Stimulated activated CD4-positive, alpha-beta T cell treated with anti-CD3 and anti-CD28 coated beads, Interleukin-4, amount 100 ng/mL, for 1 hour (primary cell): ENCODE data around the gene C3orf33.

Experiments
- DNase-seq: peaks from one replicate; pipeline ENCODE4 v3.0.0-alpha.2; 2020

C3orf33 gene

DNA sequence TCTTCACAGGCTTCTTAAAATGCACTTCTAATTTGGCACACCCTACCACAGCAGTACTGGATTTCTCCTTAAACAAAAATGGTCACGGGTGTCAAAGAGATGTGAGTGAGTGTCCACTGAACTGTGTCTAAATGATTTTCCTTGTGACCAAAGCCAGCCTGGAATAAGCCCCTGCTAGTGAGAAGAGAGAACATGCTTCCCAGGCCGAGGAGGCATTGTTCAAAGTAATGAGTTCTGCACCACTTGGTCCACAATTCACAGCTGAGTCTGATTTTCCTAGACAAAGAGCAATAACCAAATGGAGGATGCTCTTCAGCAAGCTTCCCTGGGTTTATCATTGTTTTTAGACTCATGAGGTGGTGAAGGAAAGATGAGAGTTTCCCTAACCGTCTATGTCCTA is 65.0 kb downstream of the C3orf33 start:
- no peak for DNase-seq

DNA sequence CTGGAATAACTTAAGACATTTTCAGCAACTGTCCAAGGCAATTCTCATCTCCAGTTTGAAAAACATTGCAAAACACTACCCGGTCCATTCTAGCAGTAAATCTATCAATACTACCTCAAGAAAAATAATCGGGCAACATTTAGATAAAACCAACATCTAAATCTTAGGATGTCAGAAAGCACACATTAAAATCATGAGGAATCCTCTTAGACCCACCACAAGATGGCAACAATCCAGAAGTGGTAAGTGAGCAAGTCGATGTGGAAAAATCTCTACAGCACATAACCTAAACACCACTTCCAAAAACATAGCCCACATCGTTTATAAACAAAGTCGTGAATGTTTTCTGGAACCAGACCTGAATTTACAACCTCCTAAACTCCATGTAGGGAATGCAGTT is 66.9 kb downstream of the C3orf33 start:
- DNase-seq, result no peak

DNA sequence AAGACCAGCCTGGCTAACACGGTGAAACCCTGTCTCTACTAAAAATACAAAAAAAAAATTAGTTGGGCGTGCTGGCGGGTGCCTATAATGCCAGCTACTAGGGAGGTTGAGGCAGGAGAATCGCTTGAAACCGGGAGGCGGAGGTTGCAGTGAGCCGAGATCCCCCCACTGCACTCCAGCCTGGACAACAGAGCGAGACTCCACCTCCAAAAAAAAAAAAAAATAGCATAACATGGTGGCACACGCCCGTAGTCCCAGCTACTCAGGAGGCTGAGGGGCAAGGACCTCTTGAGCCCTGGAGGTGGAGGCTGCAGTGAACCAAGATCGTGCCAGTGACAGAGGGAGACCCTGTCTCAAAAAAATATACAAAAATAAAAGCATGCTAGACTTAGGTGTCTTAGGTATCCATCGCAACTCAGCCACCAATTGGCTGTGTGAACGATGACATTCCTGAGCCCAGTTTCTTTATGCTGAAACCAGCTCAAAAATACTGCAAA is 67.5 kb downstream of the C3orf33 start:
- DNase-seq, result no peak

DNA sequence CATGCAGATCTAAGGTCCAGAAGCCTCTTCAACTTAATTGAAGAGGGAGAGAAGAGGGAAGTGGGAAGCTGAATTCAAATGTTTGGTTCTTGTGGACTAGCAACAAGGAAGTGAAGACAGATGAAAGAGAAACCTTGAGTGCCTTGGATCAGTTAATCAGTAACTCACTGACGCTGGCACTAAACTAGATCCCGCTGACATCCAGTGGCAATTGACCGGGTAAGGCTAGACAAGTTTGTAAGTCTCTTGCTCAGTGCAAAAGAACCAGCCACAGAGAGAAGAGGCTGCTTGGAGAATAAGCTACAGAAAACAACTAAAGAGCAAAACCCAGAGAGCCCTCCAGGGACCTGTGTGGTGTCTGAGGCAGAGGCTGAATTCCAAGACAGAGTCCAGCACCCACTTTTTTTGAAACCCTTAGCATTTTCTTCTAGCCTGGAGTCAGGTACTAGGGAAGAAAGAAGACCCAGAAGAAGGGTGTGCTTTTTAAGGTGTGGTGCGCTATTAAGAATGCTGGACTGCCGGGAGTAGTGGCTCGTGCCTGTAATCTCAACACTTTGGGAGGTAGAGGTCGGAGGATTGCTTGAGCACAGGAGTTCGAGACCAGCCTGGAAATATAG is 68.1 kb downstream of the C3orf33 start:
- no peak for DNase-seq

DNA sequence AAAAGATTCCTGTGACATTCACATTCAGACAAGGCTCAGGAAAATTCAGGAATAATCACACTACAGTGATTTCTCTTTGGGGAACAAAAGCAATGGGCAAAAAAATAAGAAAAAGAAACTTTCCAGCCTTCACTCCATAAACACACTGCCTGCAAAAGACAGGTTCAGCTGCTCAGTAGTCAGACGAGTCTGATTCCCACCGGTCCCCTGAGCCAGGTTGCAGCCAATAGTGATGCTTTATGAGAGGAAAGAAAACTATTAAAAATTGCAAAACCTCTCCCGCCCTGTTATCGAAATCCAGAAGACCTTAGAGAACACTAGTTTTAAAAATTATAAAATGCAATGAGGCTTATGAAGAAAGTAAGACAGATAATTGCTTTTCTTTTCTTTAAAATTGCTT is 69.7 kb downstream of the C3orf33 start:
- DNase-seq, result no peak

DNA sequence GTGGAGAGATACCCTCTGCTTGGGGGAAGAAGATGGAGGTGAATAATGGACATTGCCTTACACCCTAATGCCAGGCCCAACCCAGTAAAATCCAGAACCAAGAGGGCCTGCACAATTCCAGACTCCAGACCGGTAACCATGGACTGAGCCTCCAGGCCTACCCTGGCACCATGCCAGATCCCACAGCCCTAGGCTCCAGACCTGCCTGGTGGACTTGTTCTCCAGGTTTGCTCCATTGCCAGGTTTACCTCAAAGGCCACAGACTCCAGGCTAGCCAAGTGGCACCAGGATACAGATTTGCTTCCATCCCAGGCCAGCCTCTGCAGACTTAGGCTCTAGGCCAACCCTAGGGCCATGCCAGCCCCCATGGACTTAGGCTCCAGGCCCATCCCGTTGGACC is 75.2 kb downstream of the C3orf33 start:
- DNase-seq, result no peak

DNA sequence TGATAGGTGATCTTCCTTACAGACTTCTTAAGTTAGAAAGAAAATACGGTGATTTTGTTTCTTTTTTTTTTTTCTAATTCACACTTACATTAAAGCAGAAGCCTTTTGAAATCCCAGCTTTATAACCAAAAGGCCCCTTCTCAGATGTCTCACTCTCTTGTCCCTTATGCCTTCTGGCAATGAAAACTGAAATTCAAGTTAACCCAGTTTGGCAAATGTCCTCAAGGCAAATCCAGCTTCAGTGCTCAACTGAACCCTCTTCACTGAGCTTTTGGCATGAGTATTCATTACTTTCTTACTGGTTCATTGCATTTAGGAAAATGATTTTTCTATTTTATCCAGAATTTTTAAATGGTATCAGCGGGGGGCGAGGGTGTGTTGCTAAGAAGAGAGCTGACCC is 78.2 kb downstream of the C3orf33 start:
- no peak for DNase-seq

DNA sequence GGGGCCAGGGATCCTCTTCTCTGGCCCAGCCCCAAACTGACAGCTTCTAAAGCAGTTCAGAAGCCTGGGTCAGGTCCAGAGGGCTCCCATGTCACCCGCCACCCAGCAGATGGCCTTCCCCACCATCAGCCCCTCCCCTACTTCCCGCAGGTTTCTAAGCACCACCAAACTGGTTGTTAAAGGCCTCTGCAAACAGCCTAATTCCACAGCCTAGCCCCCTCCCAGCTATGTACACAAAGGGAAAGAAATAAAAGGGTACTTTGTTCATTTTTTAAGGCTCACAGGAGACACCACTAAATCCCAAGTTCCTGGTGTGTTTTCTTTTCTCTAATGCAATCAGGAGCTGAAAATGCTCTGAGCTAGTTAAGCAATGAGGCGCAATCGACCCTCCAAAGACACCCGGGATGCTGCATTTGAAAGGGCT is 91.8 kb downstream of the C3orf33 start:
- no peak for DNase-seq
